Dermis blood vessel endothelial cell (primary cell): ENCODE data around the gene KCNG3. TPM values are rescaled to one million over a fixed set of nuclear protein-coding genes. Genes with fewer than 3 reads are reported as not detected.

Experiments used
- DNase-seq: peaks from one replicate; pipeline ENCODE4 v3.0.0; 2010
- total RNA-seq: library from RNA; depleted of rRNA; stranded (reverse); fragments of >200 nt; gene quantifications from 2 replicates; pipeline ENCODE4 v1.2.3, GENCODE V29; 2014

Gene KCNG3
- total RNA-seq, 1 donor from 2014 or later, result not detected

DNA sequence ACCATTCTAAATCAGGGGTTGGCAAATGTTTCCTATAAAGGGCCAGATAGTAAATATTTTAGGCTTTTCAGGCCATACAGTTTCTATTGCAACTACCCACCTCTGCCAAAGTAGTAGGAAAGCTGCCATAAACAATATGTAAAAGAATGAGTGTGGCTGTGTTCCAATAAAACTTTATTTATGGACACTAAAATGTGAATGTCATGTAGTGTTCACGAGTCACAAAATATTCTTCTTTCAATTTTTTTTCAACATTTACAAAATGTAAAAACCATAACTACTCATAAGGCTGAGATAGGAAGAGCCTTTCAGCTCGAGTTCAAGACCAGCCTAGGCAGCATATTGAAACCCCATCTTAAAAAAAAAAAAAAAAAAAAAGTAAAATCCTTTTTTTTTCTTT is 13.4 kb downstream of the KCNG3 start:
- DNase-seq, result no peak

DNA sequence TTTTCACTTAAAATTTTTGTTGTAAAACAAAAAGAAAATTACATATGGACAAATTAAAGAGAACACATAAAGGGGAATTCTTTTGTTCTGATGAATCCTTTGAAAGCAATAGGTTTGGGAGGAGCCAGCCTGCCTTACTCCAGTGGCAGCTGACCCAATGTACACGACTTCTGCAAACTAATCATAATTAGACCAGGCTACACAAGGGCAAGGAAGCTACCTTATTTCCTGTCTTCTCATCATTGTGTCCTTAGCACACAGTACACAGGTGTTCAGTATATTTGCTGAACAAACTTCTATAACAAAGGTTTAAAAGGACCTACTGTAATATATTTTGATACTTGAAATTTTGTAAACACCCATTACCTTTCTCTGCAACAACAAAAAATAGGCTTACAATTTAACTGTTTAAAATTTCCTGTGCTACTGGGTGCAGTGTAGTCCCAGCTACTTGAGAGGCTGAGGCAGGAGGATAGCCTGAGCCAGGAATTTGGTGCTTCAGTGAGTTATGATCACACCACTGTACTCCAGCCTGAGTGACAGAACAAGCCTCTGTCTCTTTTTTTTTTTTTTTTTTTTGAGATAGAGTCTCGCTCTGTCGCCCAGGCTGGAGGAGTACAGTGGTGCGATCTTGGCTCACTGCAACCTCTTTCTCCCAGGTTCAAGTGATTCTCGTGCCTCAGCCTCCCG is 18.9 kb downstream of the KCNG3 start:
- DNase-seq, result no peak

DNA sequence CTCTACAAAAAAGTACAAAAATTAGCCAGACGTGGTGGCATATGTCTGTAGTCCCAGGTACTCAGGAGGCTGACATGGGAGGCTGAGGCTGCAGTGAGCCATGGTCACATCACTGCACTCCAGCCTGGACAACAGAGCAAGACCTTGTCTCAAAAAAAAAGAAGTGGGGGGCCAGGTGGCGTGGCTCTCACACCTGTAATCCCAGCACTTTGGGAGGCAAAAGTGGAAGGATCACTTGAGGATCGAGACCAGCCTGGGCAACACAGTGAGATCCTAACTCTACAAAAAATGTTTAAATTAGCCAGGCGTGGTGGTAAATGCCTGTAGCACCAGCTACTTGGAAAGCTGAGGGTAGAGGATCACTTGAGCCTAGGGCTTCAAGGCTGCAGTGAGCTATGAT is 23.1 kb downstream of the KCNG3 start:
- DNase-seq, result no peak

DNA sequence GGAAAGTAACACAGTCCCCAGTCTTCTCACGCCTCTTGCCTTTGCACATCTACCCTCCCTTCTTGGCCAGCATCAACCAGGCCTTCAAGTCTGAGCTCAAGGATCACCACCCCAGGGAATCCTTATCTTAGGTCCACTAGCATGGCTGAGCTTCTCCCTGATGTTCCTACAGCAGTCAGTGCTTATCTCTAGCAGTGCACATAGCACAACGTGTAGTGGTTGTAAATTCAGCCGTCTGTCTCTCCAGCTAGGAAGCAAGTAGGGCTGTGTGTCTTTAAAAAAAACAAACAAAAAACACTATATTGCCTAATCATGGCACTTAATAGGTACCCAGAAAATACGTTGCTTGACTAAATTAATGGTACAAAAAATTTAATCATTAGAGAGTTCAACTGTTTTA is 29.2 kb downstream of the KCNG3 start:
- no peak for DNase-seq

DNA sequence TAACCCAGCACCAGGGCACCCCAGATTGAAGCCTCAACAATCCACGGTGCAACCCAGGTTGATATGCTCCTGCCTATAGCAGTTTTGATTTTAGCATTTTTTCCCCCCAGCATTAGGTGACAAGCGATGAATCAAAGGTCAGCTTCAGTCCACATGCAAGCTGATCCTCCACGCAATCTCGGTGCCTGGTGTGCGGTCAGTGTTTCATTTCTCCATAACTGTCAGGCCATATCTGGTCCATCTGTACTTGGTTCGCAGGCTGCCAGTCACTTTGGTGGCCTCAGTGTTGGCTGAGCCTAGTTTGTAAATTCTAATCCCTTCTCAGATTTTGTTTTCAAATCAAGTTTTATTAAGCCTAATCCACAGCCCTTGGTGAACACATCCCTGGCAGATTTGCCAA is 30.2 kb downstream of the KCNG3 start:
- DNase-seq, result no peak

DNA sequence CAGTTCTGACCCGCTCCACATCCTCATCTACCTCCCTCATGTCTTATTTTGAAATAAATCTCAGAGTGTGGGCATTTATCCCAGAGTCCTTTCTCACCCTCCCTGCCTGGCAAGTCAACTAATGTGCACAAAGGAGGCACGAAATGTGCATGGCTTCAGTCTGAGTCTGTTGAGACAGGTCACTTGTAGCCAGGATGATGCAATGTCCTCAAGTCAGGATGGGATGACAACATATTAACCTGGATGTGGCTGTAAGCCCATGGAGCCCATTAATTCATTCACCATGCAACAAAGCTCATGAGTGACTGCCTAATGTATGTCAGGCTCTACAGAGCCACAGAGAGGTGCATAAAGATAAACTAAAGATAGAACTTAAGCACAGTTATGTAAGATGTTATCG is 34.5 kb downstream of the KCNG3 start:
- DNase-seq, result no peak

DNA sequence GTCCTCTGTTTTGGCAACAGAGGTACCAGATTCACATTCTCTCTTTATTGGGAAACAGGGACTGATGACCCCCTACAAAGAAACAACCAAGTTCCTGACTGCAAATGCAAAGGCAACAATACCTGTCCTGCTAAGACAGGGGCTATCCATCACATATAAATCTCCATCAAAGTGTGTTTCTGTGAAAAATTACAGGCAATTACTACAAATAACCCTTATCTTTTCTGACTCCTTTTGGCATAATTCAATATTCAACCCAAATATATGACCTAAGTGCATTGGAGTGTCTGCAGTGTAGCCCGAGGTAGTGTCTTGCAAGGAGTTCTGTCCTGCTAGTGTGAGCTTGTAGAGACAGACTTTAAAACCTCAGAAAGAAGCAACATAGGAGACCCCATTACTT is 35.4 kb downstream of the KCNG3 start:
- no peak for DNase-seq

DNA sequence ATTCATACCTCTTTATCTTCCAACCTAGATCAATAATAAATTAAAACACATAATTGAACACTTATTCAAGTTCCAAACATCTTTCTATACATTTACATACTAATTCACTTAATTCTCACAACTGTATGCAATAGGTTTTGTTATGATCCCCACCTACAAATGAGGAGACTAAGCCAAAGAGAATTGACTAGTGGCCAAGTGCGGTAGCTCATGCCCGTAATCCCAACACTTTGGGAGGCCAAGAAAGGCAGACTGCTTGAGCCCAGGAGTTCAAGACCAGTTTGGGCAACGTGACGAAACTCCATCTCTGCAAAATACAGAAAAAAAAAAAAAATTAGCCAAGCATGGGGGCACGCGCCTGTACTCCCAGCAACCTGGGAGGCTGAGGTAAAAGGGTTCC is 36.8 kb downstream of the KCNG3 start:
- DNase-seq, result no peak

DNA sequence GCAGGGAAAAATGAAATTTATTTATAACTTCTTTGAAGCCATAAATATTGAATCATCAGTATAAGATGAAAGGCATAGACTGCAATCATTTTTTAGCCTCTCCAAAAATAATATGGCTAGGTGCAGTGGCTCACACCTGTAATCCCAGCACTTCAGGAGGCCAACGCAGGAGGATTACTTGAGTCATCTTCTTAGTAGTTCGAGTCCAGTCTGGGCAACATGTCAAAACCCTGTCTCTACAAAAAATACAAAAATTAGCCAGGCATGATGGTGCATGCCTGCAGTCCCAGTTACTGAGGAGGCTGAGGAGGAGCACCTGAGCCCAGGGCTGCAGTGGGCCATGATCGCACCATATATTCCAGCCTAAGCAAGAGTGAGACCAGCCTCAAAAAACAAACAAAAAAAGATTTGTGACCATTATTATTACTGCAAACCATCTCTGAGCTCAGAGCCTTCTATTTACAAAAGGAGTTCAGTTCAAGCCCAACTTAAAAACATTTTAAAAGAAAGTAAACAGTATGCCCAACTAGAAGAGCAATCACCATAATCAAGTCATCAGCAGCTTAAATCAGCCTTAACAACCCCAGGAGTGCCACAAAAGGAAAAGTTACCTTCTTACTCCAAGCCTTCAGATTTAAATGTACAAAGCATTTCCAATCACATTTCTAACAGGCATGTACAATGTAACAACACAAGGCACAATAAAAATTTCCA is 37.5 kb downstream of the KCNG3 start:
- DNase-seq, result no peak

DNA sequence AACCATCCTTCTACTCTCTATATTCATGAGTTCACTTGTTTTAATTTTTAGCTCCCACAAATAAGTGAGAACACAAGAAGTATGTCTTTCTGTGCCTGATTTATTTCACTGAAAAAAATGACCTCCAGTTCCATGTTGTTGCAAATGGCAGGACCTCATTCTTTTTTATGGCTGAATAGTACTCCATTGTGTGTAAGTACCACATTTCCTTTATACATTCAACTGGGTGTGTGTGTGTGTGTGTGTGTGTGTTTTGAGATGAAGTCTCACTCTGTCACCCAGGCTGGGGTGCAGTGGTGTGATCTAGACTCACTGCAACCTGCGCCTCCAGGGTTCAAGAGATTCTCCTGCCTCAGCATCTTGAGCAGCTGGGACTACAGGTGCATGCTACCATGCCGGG is 41.2 kb downstream of the KCNG3 start:
- DNase-seq, result no peak

DNA sequence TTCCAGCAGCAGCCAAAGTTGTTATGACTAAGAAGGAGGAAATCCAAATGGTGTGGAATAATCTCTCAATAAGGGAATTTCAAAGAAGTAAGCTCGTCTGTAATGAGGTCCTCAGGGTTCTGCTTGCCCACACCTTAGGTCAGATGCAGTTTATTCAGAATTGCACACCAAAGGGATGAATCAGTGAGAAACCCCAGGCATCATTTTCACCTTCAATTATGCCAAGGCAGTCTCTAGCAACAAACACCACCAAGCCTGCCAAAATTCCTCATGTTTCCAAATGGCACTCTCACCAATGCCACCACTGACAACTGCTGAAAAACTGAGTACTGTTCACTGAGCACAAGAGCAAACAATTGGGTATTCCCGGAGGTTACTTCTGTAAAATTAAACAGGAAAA is 43.6 kb downstream of the KCNG3 start:
- no peak for DNase-seq

DNA sequence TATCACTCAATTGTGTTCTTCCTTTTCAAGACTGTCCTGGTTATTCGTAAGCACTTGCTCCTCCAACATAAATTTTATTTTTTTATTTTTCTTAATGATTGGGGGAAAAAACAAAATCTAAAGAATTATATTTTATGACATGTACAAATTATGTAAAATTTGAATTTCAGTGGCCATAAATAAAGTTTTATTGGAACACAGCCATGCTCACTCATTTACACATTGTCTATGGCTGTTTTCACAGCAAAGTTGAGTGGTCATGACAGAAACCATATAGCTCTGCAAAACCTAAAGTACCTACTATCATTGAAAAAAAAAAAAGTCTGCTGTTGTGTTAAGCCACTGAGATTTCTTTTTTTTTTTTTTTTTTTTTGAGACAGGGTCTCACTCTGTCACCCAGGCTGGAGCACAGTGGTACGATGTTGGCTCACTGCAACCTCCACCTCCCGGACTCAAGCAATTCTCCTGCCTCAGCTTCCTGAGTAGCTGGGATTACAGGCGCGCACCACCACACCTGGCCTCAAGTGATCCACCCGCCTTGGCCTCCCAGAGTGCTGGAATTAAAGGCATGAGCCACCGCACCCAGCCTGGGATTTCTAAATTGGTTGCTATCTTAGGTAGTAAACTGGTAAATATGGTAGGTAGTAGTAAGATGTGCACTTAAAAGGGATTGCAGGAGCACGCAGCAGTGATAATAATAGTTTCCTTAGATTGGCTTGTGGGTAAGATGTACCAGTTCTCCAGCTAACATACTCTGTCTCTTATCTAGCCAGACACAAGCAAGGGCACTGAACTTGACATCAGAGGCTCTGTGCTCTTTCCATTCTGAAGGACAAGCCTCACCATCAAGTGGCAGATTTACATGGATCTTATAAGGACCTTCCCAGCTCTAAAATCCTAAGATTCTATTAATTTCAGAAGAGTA is 44.4 kb downstream of the KCNG3 start:
- no peak for DNase-seq

DNA sequence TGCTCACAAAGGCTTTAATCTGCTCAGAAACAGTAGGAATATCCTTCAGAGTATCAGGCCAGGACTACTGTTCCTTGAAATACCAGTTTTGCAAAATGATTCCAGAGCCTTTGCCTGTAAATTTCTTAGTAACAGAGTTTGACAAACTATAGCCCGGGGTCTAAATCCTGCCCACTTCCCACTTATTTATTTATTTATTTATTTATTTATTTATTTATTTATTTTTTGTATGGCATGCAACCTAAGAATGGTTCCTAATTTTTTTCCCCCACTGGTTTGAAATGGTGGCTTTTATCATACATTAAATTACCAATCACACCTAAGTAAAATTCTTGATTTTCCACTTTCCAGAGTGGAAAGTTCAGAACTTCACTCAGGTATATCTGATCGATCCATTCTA is 45.6 kb downstream of the KCNG3 start:
- DNase-seq, result no peak

DNA sequence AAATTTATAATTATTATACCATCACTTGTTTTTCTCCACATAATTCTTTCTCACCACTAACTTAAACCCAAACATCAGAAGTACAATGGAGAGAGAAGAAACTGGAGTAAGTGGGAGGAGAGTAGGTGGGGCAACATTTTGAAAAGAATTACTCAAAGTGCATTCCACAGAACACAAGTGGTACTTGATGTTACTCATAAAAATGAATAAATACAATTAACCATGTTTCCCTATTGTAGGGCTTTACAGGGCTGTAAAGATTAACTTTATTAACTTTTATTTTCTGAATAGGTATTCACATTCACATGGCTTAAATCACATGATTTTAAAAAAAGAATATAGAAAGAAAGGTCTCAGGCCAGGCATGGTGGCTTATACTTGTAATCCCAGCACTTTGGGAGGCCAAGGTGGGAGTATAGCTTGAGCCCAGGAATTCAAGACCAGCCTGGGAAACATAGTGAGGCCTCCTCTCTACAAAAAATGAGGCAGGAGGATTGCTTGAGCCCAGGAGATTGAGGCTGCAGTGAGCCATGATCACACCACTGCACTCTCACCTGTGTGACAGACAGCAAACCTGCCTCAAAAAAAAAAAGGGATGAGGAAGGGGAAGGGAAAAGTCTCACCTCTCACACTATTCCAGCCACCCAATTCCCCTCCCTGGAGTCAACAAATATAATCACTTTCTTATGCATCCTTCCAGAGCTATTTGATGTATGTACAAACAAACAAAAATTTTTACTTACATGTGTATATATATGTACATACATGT is 47.1 kb downstream of the KCNG3 start:
- no peak for DNase-seq

DNA sequence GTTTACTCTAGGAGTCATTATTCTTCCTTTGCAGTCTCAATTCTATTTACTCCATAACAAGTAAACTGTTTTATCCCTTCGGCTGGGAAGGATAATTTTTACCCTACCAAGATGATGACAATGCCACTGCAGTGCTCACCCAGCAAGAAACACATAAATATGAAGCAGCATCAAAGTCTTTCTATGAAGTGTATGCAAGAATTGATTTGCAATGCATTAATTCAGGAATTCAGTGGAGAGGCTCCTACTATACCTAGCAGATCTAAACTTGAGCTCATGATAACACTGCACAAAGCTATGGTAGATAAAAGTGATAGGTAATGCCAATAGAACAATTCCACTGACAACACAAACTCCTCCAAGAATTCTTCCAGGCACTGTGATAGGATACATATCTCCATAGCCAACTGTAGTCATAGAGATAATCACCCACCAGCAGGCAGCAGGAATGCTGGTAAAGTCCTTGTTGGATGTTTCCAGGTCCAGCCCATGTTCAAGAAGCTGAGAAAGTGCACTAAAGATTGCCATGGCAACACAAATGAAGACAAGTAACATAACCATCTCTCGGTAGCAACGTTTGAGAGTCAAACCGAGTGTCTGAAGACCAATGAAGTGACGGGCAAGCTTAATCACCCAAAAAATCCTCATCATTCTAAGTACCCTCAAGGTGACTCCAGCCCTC is 49.9 kb downstream of the KCNG3 start:
- no peak for DNase-seq

DNA sequence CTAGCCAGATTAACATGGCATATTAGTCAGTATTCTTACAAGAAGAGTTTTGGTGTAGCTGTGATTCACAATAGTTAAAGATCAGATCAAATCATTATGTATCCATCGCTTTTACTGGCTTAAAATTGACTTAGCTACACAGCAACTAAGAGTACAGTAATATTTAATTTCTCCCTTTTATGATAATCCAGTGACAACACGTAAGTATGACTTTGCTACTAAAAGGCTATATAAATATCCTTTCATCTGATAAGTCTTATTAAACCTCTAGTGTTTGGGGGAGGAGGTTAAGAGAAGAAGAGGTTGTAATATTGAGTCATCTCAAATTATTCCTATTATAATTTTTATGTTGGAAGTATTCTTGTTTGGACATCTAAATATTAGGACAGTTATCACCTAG is 51.0 kb downstream of the KCNG3 start:
- DNase-seq, result no peak

DNA sequence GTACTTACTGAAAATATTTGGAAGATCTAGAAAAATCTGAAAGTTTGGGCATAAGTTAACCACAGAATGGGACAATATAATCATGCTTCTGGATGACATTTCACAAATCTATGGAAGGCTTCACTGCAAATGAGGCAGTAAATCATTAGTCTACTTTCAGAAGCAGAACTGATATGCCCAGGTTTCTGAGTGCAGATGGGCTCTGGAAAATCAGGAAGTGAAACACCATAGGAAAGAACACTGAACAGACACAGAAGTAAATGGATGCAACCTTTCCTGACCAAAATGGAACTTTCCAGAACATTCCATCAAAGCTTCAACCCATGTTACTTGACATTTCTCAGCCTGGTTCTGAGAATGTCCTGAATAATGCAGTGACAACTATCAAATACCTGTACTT is 55.1 kb downstream of the KCNG3 start:
- DNase-seq, result no peak

DNA sequence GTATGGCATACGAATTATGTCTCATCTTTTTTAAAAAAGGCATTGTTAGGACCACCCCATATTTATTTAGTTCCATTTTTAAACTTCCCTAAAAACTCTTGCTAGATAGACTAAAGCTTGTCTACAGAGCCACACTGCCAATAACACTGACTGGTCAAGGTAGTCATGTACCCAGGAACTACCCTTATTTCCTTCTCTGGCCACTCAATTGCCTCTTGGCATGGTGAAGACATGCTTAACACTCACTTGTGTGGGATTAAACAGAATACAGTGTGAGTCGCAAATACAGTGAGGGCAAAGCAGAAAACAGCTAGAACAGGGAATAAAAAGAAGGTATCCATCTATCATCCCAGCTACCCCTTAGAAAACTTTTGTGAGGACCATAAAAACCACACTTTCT is 57.4 kb downstream of the KCNG3 start:
- no peak for DNase-seq

DNA sequence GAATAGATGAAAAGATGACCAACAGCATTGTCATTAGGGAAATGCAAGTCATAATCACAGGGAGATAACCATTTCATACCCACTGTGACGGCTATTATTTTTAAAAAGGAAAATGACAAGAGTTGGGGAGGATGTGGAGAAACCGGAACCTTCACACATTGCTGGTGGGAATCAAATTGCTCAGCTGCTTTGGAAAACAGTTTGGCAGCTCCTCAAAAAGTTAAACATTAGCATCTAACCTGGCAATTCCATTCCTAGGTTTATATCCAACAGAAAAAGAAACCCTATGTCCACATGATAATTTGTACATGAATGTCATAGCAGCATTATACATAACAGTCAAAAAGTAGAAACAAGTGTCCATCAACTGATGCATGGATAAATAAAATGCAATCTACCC is 58.2 kb downstream of the KCNG3 start:
- DNase-seq, result no peak

DNA sequence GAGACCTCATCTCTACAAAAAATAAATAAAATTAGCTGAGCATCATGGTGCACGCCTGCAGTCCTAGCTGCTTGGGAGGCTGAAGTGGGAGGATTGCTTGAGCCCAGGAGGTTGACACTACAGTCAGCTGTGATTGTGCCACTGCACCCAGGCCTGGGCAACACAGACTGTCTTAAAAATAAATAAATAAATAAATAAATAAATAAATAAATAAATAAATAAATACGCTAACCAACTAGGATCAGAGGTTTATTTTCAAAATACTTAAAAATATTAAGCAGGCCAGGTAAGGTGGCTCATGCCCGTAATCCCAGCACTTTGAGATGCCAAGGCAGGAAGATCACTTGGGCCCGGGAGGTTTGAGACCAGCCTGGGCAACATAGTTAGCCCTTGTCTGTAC is 63.6 kb downstream of the KCNG3 start:
- DNase-seq, result no peak

DNA sequence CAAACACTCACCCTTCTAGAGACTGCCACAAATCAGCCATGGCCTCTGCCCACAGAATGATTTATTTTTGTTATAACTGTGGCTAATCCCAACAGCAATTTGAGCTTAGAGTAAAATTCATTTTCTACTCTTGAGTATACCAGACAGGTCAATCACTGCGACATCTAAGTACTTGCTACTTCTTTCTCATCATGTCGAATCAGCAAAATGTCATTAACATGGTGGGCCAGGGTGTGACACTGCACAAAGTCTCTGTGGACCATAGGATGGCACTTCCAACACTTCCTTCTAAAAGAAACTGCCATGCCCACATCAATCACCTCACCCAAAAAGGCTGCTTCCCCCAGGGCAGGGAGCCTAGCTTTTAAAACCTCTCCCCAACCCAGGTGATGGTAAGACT is 64.4 kb downstream of the KCNG3 start:
- no peak for DNase-seq

DNA sequence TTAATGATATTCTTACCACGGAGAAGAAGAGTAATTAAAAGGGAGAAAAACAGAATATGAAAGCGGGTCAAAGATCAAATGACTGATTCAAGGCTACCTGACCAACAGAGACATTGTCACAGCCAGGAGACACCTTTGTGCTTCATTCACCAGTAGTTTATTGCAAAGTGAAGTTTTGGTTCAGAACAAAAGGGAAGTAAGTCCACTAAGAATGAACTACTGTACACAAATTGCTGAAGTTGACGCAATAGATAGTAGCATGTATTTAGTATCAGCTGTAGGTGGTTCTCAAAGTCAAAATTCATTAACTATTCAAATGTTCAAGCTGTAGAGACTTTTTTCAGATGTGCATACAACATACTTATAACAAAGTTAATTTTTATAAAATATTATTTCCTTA is 68.1 kb downstream of the KCNG3 start:
- no peak for DNase-seq
